Calu3 (cell line): ENCODE results near the gene CD22. TPM values are rescaled to one million over a fixed set of nuclear protein-coding genes. Genes with fewer than 3 reads are reported as not detected.
"Not testable (repeated sequence)": the region's sequence is repeated elsewhere in the genome, so short reads cannot be mapped to it uniquely, and the experiment has no call there.

Experiments used
- BruUV-seq: library from RNA; stranded (reverse); fragments of 400-500 nt; replicated peaks from 2 replicates; lab custom pipeline; 2021; lab: Mats Ljungman, UMichigan
- CTCF ChIA-PET: fragments of 300-600 bp; sonication (Branson Sonifier 250); formaldehyde crosslinking; loops from one replicate; lab custom pipeline; 2022; ENCODE audit warnings: antibody characterized with exemption; lab: Charles Lee
- DNase-seq: peaks from one replicate; pipeline ENCODE4 v3.0.0; 2022
- H3K27ac Mint-ChIP-seq: one replicate; pipeline ENCODE4 v1.8.0; 2022; ENCODE audit warnings: mixed read lengths; ENCODE audit not compliant: unreplicated experiment
- H3K27me3 Mint-ChIP-seq: one replicate; pipeline ENCODE4 v1.8.0; 2022; ENCODE audit warnings: mixed read lengths; ENCODE audit not compliant: unreplicated experiment
- H3K36me3 Mint-ChIP-seq: one replicate; pipeline ENCODE4 v1.8.0; 2022; ENCODE audit warnings: mild to moderate bottlenecking, moderate library complexity, mixed read lengths; ENCODE audit not compliant: insufficient read depth, unreplicated experiment
- H3K4me1 Mint-ChIP-seq: one replicate; pipeline ENCODE4 v1.8.0; 2022; ENCODE audit warnings: mild to moderate bottlenecking, low read depth, mixed read lengths; ENCODE audit not compliant: unreplicated experiment
- H3K4me3 Mint-ChIP-seq: one replicate; pipeline ENCODE4 v1.8.0; 2022; ENCODE audit warnings: mild to moderate bottlenecking, low read depth, moderate library complexity, mixed read lengths; ENCODE audit not compliant: unreplicated experiment
- H3K9me3 Mint-ChIP-seq: one replicate; pipeline ENCODE4 v1.8.0; 2022; ENCODE audit warnings: low read depth, mixed read lengths; ENCODE audit not compliant: unreplicated experiment
- CTCF ChIP-seq: fragments of 200-600 bp; IDR thresholded peaks from one replicate; pipeline ENCODE4 v1.8.0; 2022; ENCODE audit warnings: antibody characterized with exemption; ENCODE audit not compliant: unreplicated experiment
- intact Hi-C: fragments of 100-400 bp; cut with micrococcal nuclease; formaldehyde crosslinking; loops from one replicate; pipeline ENCODE4 v1.10.0; 2022; ENCODE audit not compliant: unreplicated experiment
- total RNA-seq: library from RNA; stranded (reverse); gene quantifications from 2 replicates; pipeline ENCODE4 v1.2.3, GENCODE V29; 2022

CD22 gene
- total RNA-seq, 1 experiment from 2014 or later, result 5.9 TPM

- no peak for TF ChIP-seq CTCF
- Mint-ChIP-seq H3K27ac (no peak overlapping the region), H3K9me3 (peaks cover 6% of the 10 kb centered on the region), H3K36me3 (no peaks in the 10 kb centered on the region), H3K4me1 (peaks cover 11% of the 10 kb centered on the region), H3K4me3 (no peak overlapping the region), H3K27me3 (peaks cover 75% of the 10 kb centered on the region)
- intact Hi-C loops, result no loop called here
- BruUV-seq, result no TSS peak
- CTCF ChIA-PET, result interaction anchor here (1.4 kb wide), 1 partner anchor 13 kb away, joined by 4 read pairs; no protein-coding TSS in a partner anchor
- DNase-seq, result no peak
These were observed 49.4 kb downstream of the CD22 start for GRCh38 chr19:35378356-35378755.

- CTCF ChIA-PET, result not testable (repeated sequence)
These were observed 50.6 kb downstream of the CD22 start for GRCh38 chr19:35379545-35379944.

GRCh38 chr19:35379992-35380391 lies 51.0 kb downstream of the CD22 start:
- Mint-ChIP-seq H3K27me3 (peaks cover 60% of the 10 kb centered on the region), H3K4me3 (no peak overlapping the region), H3K27ac (no peak overlapping the region), H3K4me1 (peaks cover 7% of the 10 kb centered on the region), H3K36me3 (no peaks in the 10 kb centered on the region), H3K9me3 (peaks cover 9% of the 10 kb centered on the region)
- intact Hi-C loops, result no loop called here
- BruUV-seq, result no TSS peak
- no peak for DNase-seq
- CTCF ChIA-PET, result no interaction called here
- no peak for TF ChIP-seq CTCF

More at GRCh38 chr19:35379545-35379944, 50.6 kb downstream of the CD22 start:
- Mint-ChIP-seq H3K27me3 (peaks cover 65% of the 10 kb centered on the region), H3K4me1 (peaks cover 11% of the 10 kb centered on the region)
- H3K9me3 Mint-ChIP-seq, H3K36me3 Mint-ChIP-seq, intact Hi-C loops, BruUV-seq, H3K27ac Mint-ChIP-seq, H3K4me3 Mint-ChIP-seq, DNase-seq: not testable (repeated sequence)

GRCh38 chr19:35380450-35381124 lies 51.6 kb downstream of the CD22 start:
- Mint-ChIP-seq H3K27me3 (peaks cover 54% of the 10 kb centered on the region), H3K27ac (no peak overlapping the region), H3K4me1 (peaks cover 1% of the 10 kb centered on the region), H3K9me3 (peaks cover 6% of the 10 kb centered on the region), H3K4me3 (no peak overlapping the region), H3K36me3 (no peaks in the 10 kb centered on the region)
- CTCF ChIA-PET, result no interaction called here
- DNase-seq, result no peak
- intact Hi-C loops, result no loop called here
- TF ChIP-seq CTCF, result no peak
- BruUV-seq, result no TSS peak

- Mint-ChIP-seq H3K9me3 (peaks cover 7% of the 10 kb centered on the region), H3K4me1 (no peaks in the 10 kb centered on the region), H3K27me3 (peaks cover 48% of the 10 kb centered on the region), H3K27ac (no peak overlapping the region), H3K36me3 (no peaks in the 10 kb centered on the region), H3K4me3 (no peak overlapping the region)
- TF ChIP-seq CTCF, result no peak
- no peak for DNase-seq
- CTCF ChIA-PET, result interaction anchor here (0.7 kb wide), 1 partner anchor 386 kb away, joined by 4 read pairs; no protein-coding TSS in a partner anchor
- no TSS peak for BruUV-seq
- intact Hi-C loops, result no loop called here
These were observed 52.3 kb downstream of the CD22 start for GRCh38 chr19:35381318-35381717.
